Muscle of arm (tissue), 12 donors: ENCODE measurements around the gene SPINK6. TPM values are rescaled to one million over a fixed set of nuclear protein-coding genes. Genes with fewer than 3 reads are reported as not detected.

ENCODE experiments used
- DNase-seq: peaks from one replicate; pipeline ENCODE4 v3.0.0-alpha.2; 2013
- polyA plus RNA-seq, 12 donors: library from polyadenylated mRNA; unstranded; fragments of 120-200 nt; gene quantifications; one replicate each; pipeline ENCODE4 v1.2.1, GENCODE V29; 2013; ENCODE audit not compliant: insufficient read length in 12 of 12

SPINK6 gene
- polyA plus RNA-seq, 12 donors, result not detected

- DNase-seq, result no peak
Measured at GRCh38 chr5:148221508-148221907, 18.7 kb downstream of the SPINK6 start.

- DNase-seq, result no peak
Measured at GRCh38 chr5:148224117-148224742, 21.4 kb downstream of the SPINK6 start.

GRCh38 chr5:148228392-148228984 lies 25.6 kb downstream of the SPINK6 start:
- DNase-seq, result no peak

- no peak for DNase-seq
Measured at GRCh38 chr5:148229840-148230239, 27.0 kb downstream of the SPINK6 start.

GRCh38 chr5:148230240-148230639 lies 27.4 kb downstream of the SPINK6 start:
- DNase-seq, result no peak

- DNase-seq, result no peak
Measured at GRCh38 chr5:148237785-148238417, 35.1 kb downstream of the SPINK6 start.

GRCh38 chr5:148238418-148238794 lies 35.6 kb downstream of the SPINK6 start, which contains the start of gene MARCOL:
TSS of gene MARCOL (plus strand) at chr5:148238525. CDS start at chr5:148238598, 73 bp downstream.
- no peak for DNase-seq

GRCh38 chr5:148248894-148249293 lies 46.1 kb downstream of the SPINK6 start:
- DNase-seq, result no peak

- DNase-seq, result no peak
Measured at GRCh38 chr5:148255456-148255855, 52.6 kb downstream of the SPINK6 start.

GRCh38 chr5:148259288-148259687 lies 56.4 kb downstream of the SPINK6 start:
- no peak for DNase-seq

- DNase-seq, result no peak
Measured at GRCh38 chr5:148261221-148261620, 58.4 kb downstream of the SPINK6 start.

Other genes with a start within 250 kb of the SPINK6 start
- gene SPINK5, start 139.1 kb upstream of the SPINK6 start, polyA plus RNA-seq, result 1 to 10 TPM in 2 of 12 donors, under 1 TPM in 5, not detected in 5; 0.07 to 2.3 (median 0.27) TPM
- not detected for gene SPINK14, start 34.5 kb upstream of the SPINK6 start, polyA plus RNA-seq
- not detected for gene MARCOL, start 35.5 kb downstream of the SPINK6 start, polyA plus RNA-seq
- gene SPINK13, start 65.8 kb downstream of the SPINK6 start, polyA plus RNA-seq, result under 1 TPM in 5 of 12 donors, not detected in 7; 0.19 to 0.48 (median 0.24) TPM
- gene SPINK7, start 109.4 kb downstream of the SPINK6 start, polyA plus RNA-seq, result under 1 TPM in 4 of 12 donors, not detected in 8; 0.20 to 0.65 (median 0.42) TPM
- gene SPINK9, start 132.5 kb downstream of the SPINK6 start, polyA plus RNA-seq, result under 1 TPM in 4 of 12 donors, not detected in 8; 0.31 to 0.56 (median 0.52) TPM
- 10 to 100 TPM in 11 of 12 donors, not detected in 1; 21.6 to 59.4 (median 30.4) TPM for gene FBXO38, start 180.9 kb downstream of the SPINK6 start, polyA plus RNA-seq